CMK (cell line): ENCODE results near the gene KCNJ15.

Experiments used
- DNase-seq: peaks from one replicate; pipeline ENCODE4 v3.0.0-alpha.2; 2010; ENCODE audit warnings: low read depth

KCNJ15 gene

DNA sequence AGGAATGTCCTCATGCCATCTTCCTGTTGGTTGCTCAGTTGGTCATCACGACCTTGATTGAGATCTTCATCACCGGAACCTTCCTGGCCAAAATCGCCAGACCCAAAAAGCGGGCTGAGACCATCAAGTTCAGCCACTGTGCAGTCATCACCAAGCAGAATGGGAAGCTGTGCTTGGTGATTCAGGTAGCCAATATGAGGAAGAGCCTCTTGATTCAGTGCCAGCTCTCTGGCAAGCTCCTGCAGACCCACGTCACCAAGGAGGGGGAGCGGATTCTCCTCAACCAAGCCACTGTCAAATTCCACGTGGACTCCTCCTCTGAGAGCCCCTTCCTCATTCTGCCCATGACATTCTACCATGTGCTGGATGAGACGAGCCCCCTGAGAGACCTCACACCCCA, 42.9 kb downstream of the KCNJ15 start:
- no peak for DNase-seq

DNA sequence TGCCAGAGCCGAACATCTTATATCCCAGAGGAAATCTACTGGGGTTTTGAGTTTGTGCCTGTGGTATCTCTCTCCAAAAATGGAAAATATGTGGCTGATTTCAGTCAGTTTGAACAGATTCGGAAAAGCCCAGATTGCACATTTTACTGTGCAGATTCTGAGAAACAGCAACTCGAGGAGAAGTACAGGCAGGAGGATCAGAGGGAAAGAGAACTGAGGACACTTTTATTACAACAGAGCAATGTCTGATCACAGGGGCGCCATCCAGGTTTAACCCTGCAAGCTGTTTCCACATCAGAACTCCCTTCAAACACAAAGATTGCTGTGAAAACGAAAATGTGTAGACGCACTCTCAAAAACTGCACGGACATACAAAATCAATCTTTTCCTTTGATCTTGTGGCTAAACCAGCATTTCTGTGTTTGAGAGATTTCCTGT, 43.4 kb downstream of the KCNJ15 start:
- no peak for DNase-seq

DNA sequence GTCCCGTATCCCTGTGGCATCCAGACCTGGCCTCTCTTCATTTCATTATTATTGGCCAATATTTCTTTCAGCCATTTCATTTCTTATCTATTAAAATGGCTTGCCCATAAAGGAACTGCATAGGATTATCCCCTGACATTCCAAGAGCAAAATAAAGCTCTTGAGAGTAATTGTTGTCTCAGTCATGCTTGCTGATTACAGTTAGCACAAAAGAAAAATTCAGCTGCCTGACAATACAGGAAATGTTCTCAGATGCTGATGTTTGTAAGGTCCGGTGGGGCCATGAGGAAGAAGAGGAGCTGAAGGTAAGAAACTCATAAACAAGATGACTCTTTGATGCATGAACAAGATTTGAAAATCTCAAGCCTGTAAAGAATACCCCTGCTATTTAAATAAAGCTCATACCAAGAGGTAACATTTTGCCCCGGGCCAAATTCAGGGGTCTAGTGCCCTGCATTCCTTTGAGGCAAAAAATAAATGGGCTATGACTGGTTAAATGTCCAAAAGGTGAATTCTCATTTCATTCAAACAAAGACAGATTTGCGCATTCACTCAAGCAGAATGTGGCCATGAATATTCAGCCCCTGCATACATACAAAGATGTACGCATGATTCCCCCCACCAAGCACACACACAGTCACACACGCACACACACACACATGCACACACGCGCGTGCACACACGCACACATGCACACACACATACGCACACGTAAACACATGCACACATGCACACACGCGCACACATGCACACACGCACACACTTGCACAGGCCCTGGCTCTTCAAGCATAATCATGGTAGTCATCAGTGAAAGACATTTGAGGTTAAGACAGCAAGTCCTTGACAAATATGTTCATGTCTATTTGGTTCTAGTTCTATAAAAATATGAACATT, 44.8 kb downstream of the KCNJ15 start:
- no peak for DNase-seq

DNA sequence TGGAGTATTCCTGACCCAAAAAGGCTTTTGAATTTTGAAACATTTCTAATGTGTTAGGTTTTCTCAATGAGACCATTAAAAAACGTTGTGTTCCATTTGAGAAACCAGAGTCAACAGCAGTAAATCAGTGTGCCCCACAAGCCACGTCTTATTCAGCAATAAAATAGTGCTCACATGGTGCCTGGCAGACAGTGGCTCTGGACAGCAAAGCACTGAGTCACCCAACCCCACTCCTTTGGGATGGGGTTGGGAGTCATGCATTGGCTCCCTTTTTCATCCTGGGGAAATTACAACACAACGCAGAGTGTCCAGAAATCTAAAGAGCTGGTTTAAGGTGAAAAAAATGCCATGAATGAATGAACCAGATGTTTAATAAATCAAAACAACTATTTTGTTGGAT, 46.5 kb downstream of the KCNJ15 start:
- DNase-seq: no peak

DNA sequence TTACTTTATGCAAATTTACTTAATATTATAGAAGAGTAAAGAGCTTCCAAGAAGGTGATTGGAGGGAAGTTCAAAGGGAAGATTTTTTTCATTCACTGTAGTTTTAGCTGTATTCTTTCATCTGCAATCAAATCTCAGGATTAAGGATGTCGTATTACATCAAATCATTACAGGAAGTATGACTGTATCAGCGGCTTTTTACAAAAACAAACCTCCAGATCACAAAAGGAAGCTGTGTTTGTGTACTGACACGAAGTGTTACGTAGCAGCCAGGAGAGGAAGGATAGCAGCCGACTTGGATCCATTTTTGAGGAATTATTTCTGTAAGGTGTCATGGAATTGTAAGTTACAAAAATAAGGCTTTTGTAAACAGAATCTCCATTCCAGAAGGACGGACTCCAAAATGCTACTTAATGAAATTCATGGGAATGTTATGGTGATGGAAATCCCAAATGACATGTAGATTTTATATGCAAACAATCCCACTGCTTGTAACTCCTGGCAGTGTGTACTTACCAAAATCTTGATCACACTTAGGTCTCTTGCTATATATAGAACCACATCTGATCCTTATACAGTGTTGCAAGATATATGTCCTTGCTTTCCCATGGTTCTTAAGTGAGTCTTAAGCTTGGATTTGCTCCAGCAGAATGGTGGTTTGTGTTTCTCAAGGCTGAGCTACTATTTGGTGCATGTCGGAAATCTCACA, 49.8 kb downstream of the KCNJ15 start:
- no peak for DNase-seq

DNA sequence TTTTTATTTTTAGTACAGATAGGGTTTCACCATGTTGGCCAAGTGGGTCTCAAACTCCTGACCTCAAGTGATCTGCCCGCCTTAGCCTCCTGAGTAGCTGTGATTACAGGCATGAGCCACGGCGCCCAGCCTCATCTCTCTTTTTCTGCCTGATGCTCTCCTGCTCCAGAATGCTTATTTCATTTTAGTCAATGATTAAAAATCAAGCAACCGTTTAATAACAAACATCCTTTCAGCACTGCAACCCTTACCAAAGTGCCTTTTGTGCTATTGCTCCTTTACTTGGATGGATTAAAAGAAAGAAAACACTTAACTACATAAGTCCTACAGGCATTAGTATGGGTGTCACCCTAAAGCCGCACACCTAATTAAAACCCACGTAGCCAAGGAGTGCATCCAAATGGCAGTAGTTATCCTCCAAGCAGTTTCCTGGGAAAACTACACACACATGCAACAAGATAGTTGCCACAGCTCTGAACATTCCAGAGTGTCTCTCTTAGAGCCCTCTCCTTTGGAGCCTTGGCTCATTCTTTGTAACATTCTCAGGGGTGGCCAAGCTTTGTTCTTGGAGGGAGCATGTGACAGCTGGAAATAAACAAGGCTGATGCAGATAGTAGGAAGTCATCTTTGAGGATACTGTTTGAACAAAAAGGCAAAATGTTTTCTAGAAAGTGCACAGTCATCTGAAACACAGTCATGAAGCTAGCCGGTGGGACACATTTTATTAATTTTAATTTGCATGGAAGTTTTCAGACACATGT, 51.2 kb downstream of the KCNJ15 start:
- no peak for DNase-seq

DNA sequence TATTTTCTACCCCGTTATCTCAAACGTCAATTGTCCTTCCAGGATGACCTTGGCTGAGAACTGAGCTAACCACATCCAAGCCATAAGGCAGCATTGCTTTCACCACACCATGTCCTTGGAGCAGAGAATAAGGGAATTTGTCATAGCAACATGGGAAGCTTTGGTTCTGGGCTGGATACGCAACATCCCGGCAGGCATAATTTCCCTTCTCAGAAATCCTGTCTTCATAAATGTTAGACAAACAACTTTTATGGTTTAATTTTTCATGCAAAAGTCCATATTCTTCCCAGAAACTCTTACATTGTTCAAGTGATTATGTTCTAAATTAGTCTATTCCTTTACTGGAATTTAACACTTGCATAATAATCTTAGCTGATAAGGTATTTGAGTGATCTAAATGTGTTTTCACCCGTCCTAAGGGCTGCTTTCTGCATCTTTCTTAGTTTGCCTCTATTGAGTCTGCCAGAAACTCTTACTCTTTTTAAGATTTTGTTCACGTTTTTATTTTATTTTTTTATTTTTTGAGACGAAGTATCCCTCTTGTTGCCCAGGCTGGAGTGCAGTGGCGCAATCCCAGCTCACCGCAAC, 51.8 kb downstream of the KCNJ15 start:
- no peak for DNase-seq

DNA sequence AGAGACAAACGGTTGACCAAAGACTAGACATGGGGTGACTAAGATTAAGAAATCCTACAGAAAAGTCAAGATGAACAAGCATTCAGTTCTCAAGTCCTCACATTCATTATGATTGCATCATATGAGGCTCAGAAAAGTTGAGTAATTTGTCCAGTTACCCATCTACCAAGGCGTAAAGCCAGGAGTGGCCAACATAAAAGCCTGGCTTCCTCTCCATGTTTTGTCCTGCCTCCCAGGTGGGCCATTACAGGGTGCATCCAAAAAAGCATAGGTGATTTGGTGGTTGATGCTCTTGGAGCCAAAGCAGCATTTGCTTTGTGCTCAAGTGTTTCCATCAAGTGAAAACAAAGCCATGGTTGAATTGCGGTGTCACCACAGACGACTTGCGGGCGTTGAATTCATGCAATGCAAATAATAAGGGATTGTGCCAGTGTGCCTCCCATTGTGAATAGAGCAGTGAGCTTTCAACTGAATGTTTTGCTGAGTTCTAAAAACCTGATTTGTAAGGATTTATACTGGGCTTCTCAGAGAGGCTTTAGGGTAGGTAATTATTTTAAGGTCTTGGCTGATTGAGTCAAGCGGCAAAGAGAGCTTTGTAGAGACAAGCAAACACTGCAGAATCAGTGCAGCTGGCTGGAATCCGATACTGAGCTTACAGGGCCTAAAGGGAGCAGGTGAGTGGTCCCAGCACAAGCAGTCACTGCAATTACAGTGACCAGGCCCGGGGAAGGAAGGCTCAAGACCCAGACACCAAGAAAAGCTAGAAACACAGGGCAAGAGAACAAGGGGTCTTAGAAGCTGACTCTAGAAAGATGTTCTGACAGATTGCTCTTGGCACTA, 54.1 kb downstream of the KCNJ15 start:
- no peak for DNase-seq

DNA sequence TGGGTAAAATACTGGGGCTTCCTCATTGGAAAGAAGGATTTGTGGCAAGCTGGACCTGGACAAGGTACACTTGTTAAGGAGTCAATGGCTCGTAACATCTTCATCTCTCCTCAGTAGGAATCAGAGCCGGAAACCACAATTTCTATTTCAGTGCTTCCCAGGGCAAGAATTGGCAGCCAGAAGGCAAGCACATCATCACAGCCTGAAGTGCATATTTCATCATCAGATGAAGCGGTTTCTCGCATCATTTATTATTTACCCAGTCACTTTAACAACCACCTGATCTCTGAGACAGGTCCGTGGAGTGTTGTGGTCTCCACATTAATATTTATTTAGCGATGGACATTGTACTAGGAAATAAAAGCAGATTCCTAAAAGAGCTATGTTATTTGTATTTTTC, 55.0 kb downstream of the KCNJ15 start:
- DNase-seq: no peak

DNA sequence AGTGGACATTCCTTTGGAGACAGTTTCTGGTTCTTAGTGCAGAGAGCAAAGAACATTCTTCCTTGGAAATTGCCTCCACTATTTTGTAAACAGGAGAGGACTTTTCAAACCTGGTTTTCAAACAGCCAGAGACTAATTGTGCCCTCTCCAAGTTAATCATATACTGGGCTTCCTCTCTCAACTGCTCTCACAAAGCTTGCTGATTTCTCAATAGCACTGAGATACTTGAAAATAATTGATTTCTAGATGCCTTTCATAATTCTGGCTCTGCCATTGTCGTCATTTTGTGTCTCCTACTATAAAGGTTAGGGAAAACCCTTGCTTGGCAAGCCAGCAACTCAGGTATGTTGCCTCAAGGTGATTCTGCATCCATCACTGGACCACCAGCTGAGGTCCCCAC, 56.0 kb downstream of the KCNJ15 start:
- no peak for DNase-seq

DNA sequence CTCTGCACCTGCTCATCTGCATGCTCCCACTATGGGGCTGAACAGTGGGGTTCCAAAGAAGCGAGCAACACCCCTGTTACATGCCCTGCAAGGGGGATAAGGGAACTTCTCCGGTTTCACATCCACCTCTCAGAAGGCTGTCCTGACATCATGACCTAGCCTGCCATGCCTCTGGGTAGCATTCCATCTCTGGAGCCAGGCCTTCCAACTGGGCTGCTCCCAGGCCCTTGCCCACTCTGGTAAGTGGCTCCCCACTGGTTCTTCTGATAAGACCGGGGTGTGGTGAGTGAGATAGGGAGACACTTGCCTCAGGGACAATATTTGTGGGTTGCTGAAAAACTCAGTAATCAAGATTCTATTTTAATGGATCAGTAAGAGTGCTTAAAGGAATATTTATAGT, 57.8 kb downstream of the KCNJ15 start:
- DNase-seq: no peak

DNA sequence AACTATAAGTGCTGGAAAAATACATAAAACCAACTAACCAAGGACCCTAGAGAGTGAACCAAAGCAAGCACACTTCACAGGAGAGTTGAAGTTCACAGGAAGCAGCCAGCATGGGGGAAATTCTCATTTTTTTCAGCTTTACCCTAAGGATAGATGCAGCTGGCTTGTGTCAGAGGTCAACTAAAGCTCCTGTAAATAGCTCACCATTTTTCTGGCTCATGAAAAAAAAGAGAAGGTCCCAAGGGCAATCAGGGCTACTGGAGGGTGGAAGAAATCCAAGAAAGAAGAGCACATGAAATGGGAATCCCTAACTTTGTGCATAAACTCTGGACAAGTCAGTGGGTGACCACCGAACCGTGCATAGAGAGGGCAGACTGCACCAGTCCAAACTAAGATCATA, 58.3 kb downstream of the KCNJ15 start:
- no peak for DNase-seq

DNA sequence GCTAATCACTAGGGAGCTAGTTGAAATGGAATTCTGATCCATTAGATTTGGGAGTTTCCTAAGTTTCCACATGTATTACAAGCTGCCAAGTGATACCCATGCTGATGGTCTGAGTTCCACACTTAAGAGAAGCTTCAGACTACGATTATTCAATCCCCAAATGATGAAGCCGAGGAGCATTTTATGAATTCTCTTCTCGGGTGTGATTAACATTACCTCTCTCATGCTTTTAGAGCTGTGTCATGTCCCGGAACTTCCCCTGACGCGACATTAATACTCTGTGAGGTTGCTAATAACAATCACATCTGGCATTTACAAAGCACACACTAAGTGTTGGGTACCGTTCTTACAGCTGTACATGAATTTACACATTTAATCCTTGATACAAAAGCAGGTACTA, 63.0 kb downstream of the KCNJ15 start:
- no peak for DNase-seq

DNA sequence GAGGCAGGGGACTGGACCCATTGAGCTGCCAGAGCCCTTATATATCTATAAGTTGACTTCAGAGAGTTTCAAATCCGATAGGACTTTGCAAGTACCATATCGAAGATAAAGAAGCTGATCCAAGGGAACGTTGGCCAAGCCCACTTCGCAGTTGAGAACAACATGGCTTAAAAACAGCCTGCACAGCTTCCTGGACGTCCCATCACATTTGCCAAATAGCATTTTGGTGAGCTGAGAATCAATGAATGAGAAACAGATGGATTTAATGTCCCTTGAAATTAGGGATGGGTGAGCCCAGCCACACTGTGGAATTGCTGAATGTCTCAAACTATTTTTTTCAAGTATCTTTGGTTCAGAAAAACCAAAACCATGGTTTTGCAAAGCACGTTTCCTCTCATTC, 64.8 kb downstream of the KCNJ15 start:
- DNase-seq: no peak

DNA sequence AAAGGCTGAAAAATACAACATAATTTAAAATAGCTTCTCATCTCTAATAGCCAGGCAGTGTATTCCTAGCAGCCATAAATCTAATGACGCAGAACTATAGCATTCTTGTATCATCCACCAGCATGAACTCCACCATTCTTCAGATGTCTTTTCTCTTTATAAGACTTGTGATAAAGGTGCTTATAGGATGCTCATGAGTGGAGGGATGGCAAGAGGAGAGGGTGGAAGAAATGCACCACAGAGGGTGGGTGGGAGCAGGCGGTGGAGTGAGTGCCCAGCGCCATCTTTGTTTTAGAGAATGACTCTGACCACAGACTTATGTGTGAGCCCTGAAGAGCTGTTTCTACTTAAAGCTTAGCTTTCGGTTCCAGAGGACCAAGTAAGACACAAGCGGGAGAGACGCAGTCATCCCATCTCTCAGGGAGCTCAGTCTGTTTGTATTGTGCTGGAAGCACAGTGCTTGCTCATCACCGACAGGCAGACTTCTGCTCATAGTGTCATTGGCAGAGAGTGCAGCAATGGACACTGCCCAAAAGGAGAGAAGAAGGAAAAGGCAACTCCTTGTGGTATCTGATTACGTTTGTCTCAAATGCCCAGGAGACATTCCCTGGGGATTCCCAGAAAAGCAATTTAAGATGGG, 65.6 kb downstream of the KCNJ15 start:
- no peak for DNase-seq

DNA sequence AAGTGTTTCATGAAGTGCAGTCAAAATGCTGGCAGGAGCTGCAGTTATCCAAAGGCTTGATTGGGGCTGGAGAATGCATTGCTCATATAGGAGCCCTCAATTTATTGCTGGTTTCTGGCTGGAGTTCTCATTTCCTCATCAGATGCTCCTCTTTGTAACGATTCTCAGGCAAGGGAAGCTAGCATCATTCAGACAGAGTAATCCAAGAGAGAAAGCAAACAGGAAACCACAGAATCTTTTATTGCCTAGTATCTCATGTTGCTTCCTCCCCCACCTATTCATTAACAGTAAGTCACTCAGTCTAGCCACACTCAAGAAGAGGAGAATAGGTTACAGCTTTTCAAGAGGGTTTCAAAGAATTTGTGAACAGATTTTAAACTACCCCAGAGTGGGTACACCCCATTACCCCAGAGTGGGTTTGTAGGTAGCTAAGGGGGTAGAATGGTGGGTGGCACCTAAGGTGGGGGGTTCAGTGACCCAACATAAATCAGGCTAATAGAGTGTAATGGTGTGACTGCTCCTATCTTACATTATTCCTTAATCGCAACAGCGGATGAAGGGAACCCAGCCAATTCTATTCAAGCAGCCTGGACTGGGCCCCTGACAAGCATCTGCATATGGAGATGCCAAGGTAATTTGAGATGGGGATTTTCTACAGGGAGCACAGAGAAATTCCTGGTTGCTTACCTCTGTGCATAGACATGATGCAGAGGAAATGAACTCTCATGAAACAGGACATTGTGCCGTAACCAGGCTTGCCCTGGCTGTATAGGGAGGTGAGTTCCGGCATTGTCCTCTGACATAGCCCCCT, 67.1 kb downstream of the KCNJ15 start:
- no peak for DNase-seq

DNA sequence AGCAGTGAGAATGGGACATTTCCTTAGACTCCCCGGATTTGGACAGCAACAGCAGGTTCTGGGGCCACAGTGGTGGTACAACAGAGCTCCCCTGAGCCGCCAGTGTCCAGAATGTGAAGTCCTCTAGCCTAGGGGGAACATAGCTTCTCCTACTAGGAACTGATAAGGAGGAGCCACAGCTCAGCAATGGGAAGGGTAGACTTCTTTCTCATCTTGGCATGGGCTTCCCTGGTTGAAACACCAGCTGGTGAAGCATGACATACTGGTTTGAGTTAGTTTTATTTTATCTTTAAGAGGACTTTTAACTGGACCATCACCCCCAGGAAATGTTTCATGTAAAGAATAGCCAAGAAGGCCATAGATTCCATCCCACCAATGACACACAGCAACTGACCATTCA, 68.4 kb downstream of the KCNJ15 start:
- DNase-seq: no peak

DNA sequence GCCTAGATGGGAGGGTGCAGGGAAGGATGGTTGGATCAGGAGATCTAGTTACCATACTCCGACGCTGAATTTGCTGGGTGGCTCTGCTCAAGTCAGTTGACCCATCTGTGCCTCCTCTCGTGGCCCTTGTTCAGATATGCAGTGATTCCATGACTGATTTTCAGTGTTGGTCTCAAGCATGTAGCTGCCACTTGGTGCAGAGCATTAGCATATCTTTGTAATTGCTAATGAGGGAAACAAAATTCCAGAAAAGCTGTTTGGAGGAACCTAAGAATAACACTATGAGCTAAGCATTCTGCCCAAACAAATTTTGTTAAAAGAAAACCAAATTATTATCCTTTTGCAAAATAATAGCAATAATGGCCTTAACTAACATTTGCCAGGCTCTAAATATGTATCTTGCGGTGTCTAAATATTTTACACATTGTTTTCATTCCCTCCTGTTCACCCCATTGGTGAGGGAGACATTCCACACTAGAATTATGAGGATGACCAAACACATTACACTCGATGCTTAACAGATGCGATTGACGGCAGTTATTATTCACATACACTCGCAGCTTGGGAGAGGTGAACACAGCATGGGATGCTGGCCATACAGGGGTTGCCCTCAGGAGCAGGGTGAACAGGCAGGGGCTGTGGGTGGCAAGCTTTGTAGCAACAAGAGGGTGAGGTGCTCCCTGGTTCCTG, 69.1 kb downstream of the KCNJ15 start:
- DNase-seq: no peak

DNA sequence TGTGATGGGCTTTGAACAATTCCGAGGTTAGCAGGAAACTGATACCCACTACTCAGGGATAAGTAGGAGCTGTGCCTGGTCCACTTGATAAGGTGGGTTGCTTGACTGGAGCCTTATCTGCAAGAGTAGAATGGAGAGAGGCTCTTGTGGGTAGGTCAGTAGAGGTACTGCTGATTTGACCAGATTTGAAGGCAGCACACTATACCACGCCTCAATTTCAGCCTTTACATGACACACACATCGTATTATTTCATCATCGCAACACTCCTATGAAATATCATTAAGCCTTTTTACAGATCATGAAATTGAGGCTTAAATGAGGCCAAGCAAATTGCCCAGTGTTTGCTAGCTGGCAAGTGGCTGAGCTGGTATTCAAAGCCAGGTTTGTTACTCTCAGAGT, 69.6 kb downstream of the KCNJ15 start:
- no peak for DNase-seq

DNA sequence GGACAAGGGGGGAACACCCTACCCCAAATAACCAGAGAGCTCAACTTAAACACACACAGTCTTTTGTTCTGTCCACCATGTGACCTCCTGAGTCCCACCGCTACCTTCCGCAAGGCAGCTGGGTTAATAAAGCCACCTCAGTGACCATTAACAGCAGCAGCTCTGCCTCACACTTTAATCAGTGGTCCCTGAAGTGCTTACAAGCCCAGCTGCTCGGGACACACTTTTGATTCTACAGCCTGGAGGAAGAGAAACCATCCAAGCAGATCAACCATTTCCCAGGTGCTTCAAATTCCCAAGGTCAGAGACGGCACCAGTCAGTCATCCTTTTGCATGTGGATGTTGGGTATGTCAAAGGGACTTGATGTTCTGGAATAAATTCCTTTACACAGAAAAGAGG, 70.1 kb downstream of the KCNJ15 start:
- no peak for DNase-seq
